Parathyroid adenoma (tissue), 2 donors: ENCODE data around the gene ABCA3.

Source experiments
- H2AFZ ChIP-seq: fragments of 300-600 bp; sonication (generic); one replicate; pipeline ENCODE4 v1.7.0; 2017; ENCODE audit warnings: antibody characterized with exemption, mild to moderate bottlenecking
- H3K27ac ChIP-seq: fragments of 300-600 bp; sonication (generic); one replicate; pipeline ENCODE4 v1.7.0; 2017
- H3K27me3 ChIP-seq: fragments of 300-600 bp; sonication (generic); one replicate; pipeline ENCODE4 v1.7.0; 2017; ENCODE audit warnings: low read length; ENCODE audit not compliant: control insufficient read depth, insufficient read depth
- H3K36me3 ChIP-seq: fragments of 300-600 bp; sonication (generic); one replicate; pipeline ENCODE4 v1.7.0; 2017; ENCODE audit warnings: low read length; ENCODE audit not compliant: control insufficient read depth, insufficient read depth
- H3K4me1 ChIP-seq: fragments of 300-600 bp; sonication (generic); one replicate; pipeline ENCODE4 v1.7.0; 2017; ENCODE audit warnings: control low read depth
- H3K4me2 ChIP-seq: fragments of 300-600 bp; sonication (generic); one replicate; pipeline ENCODE4 v1.7.0; 2017; ENCODE audit warnings: low read length
- H3K4me3 ChIP-seq: fragments of 300-600 bp; sonication (generic); one replicate; pipeline ENCODE4 v1.7.0; 2017; ENCODE audit warnings: low read depth, low read length
- H3K79me2 ChIP-seq: fragments of 300-600 bp; sonication (generic); one replicate; pipeline ENCODE4 v1.7.0; 2017; ENCODE audit warnings: control low read depth
- H3K9ac ChIP-seq: fragments of 300-600 bp; sonication (generic); one replicate; pipeline ENCODE4 v1.7.0; 2017; ENCODE audit warnings: mild to moderate bottlenecking
- H3K9me3 ChIP-seq: fragments of 300-600 bp; sonication (generic); one replicate; pipeline ENCODE4 v1.7.0; 2017; ENCODE audit warnings: low read length; ENCODE audit not compliant: control insufficient read depth
- TF ChIP-seq, protein P1 (sequence below): fragments of 300-600 bp; sonication (generic); IDR thresholded peaks from one replicate; pipeline ENCODE4 v1.7.0; 2017; ENCODE audit warnings: antibody characterized with exemption, mild to moderate bottlenecking
- donor health status: primary hyperparathyroidism.

The ABCA3 gene

DNA sequence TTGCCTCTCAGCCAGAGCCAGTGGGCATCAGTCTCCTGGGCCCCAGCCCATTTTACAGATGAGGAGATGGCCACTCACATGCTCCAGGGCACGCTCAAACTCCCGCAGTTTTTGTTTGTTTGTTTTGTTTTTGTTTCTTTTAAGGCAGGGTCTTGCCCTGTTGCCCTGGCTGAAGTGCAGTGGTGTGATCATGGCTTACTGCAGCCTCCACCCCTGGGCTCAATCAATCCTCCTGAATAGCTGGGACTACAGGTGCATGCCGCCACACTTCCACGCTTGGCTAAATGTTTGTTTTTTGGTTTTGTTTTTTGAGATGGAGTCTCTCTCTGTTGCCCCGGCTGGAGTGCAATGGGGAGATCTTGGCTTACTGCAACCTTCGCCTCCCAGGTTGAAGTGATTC is 113.6 kb downstream of the ABCA3 start:
- TF ChIP-seq, protein P1, sequence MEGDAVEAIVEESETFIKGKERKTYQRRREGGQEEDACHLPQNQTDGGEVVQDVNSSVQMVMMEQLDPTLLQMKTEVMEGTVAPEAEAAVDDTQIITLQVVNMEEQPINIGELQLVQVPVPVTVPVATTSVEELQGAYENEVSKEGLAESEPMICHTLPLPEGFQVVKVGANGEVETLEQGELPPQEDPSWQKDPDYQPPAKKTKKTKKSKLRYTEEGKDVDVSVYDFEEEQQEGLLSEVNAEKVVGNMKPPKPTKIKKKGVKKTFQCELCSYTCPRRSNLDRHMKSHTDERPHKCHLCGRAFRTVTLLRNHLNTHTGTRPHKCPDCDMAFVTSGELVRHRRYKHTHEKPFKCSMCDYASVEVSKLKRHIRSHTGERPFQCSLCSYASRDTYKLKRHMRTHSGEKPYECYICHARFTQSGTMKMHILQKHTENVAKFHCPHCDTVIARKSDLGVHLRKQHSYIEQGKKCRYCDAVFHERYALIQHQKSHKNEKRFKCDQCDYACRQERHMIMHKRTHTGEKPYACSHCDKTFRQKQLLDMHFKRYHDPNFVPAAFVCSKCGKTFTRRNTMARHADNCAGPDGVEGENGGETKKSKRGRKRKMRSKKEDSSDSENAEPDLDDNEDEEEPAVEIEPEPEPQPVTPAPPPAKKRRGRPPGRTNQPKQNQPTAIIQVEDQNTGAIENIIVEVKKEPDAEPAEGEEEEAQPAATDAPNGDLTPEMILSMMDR, result no peak
- Histone ChIP-seq H3K36me3 (no peaks in the 10 kb centered on the region), H3K4me2 (no peak overlapping the region), H3K9me3 (no peaks in the 10 kb centered on the region), H3K4me3 (no peak overlapping the region), H3K27ac (no peak overlapping the region), H3K9ac (no peak overlapping the region), H3K27me3 (no peaks in the 10 kb centered on the region), H3K79me2 (peaks cover 27% of the 10 kb centered on the region), H2AFZ (no peak overlapping the region), H3K4me1 (no peaks in the 10 kb centered on the region)

DNA sequence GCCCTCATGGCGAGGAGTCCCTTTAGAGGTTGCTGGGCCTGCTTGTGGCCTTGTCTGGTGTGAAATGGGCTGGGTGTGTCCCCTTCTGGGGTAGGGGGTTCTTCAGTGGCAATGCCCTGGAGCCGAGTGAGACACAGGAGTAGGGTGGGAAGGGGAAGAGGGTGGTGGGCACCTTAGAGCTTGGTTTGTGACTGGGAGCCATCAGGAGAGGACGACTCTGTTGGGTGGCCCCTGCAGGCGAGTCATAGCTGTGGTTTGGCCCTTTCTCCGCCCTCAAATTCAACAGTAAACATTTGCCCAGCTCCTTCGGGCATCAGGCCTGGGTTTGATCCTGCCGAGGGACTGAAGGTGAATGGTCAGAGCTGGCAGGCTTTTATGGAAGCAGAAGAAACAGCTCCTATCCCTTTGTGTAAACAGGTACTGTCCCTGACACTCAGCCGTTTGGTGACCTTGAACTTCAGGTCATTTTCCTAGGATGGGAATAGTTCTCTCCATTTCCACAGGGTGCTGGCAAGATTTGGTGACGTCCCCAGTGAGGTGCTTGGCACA is 114.2 kb downstream of the ABCA3 start:
- Histone ChIP-seq H3K9me3 (no peaks in the 10 kb centered on the region), H3K4me1 (no peaks in the 10 kb centered on the region), H3K9ac (no peak overlapping the region), H3K36me3 (no peaks in the 10 kb centered on the region), H3K27me3 (no peaks in the 10 kb centered on the region), H3K27ac (no peak overlapping the region), H3K4me2 (no peak overlapping the region), H2AFZ (no peak overlapping the region), H3K79me2 (peaks cover 27% of the 10 kb centered on the region), H3K4me3 (no peak overlapping the region)
- TF ChIP-seq, protein P1, result no peak
